Hepatocyte (in vitro differentiated cells): Measurements from ENCODE around the gene FAM117B. TPM values are rescaled to one million over a fixed set of nuclear protein-coding genes. Genes with fewer than 3 reads are reported as not detected.

ENCODE experiments used
- DNase-seq: peaks from one replicate; pipeline ENCODE4 v3.0.0-alpha.2; 2016; ENCODE audit warnings: low spot score
- H2AFZ ChIP-seq: fragments of 200-600 bp; sonication (generic); 2 replicates; pipeline ENCODE4 v1.6.0; 2016; ENCODE audit warnings: antibody characterized with exemption, mild to moderate bottlenecking
- H3K27ac ChIP-seq: fragments of 200-600 bp; sonication (generic); 2 replicates; pipeline ENCODE4 v1.5.1; 2016; ENCODE audit warnings: mild to moderate bottlenecking
- H3K27me3 ChIP-seq: fragments of 200-600 bp; sonication (generic); 2 replicates; pipeline ENCODE4 v1.6.1; 2016
- H3K36me3 ChIP-seq: fragments of 200-600 bp; sonication (generic); replicated peaks from 2 replicates; pipeline ENCODE4 v1.5.1; 2016; ENCODE audit warnings: low read depth; ENCODE audit not compliant: insufficient read depth
- H3K4me1 ChIP-seq: fragments of 200-600 bp; sonication (generic); 2 replicates; pipeline ENCODE4 v1.5.1; 2016; ENCODE audit warnings: mild to moderate bottlenecking, moderate library complexity; ENCODE audit not compliant: insufficient read depth
- H3K4me2 ChIP-seq: fragments of 200-600 bp; sonication (generic); 2 replicates; pipeline ENCODE4 v1.6.0; 2016
- H3K4me3 ChIP-seq: fragments of 200-600 bp; sonication (generic); 2 replicates; pipeline ENCODE4 v1.5.1; 2016; ENCODE audit warnings: mild to moderate bottlenecking
- H3K79me2 ChIP-seq: fragments of 200-600 bp; sonication (generic); 2 replicates; pipeline ENCODE4 v1.6.0; 2017; ENCODE audit warnings: mild to moderate bottlenecking
- H3K9me2 ChIP-seq: fragments of 200-600 bp; sonication (generic); replicated peaks from 2 replicates; pipeline ENCODE4 v1.6.0; 2017; ENCODE audit warnings: mild to moderate bottlenecking; ENCODE audit not compliant: insufficient read depth
- H3K9me3 ChIP-seq: fragments of 200-600 bp; sonication (generic); 2 replicates; pipeline ENCODE4 v1.5.1; 2016; ENCODE audit warnings: low read depth, mild to moderate bottlenecking
- H4K20me1 ChIP-seq: fragments of 200-600 bp; sonication (generic); 2 replicates; pipeline ENCODE4 v1.6.0; 2016; ENCODE audit warnings: mild to moderate bottlenecking; ENCODE audit not compliant: insufficient read depth, poor library complexity, severe bottlenecking
- EZH2 ChIP-seq: fragments of 200-600 bp; sonication (generic); IDR thresholded peaks from 2 replicates; pipeline ENCODE4 v1.6.1; 2016; ENCODE audit warnings: antibody characterized with exemption, mild to moderate bottlenecking, borderline replicate concordance
- EZH2phosphoT487 ChIP-seq: fragments of 200-600 bp; sonication (generic); IDR thresholded peaks from one replicate; pipeline ENCODE4 v1.6.1; 2018; ENCODE audit warnings: antibody characterized with exemption, mild to moderate bottlenecking, low read depth, moderate library complexity; ENCODE audit not compliant: unreplicated experiment, severe bottlenecking
- WGBS: methylation state at CpG from one replicate; pipeline ENCODE4 v1.1.6; 2016; ENCODE audit warnings: low lambda C conversion rate; ENCODE audit errors: missing lambda C conversion rate; 5-methylcytosine and 5-hydroxymethylcytosine counted together
- polyA plus RNA-seq: library from polyadenylated mRNA; unstranded; fragments of >200 nt; fragmentation: Nextera tagmentation; extraction: Ambion mirVana; gene quantifications from 2 replicates; pipeline ENCODE4 v1.2.1, GENCODE V29; 2016
- total RNA-seq: library from RNA; depleted of rRNA; stranded (reverse); fragments of >200 nt; gene quantifications from 2 replicates; pipeline ENCODE4 v1.2.3, GENCODE V29; 2014
- TF ChIP-seq, protein P1 (sequence below): fragments of 200-600 bp; sonication (generic); IDR thresholded peaks from 2 replicates; pipeline ENCODE4 v1.5.1; 2016; ENCODE audit warnings: antibody characterized with exemption, mild to moderate bottlenecking; ENCODE audit not compliant: poor library complexity

Gene FAM117B
- total and polyA plus RNA-seq, 2 experiments from 2014 or later = 9.0 to 13.8 TPM

DNA sequence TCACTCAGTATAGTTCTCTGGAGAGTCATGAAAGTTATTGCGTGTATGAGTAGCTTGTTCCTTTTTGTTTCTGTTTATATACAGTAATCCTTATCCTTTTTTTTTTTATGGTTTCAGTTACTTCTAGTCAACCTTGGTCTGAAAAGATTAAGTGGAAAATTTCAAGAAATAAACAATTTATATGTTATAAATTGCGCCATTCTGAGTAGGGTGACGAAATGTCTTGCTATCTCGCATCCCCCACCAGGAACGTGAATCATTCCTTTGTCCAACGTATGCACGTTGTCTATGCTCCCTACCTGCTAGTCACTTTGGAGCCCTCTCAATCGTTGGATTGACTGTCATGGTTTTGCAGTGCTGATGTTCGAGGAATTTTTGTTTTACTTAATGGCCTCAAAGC, 60.4 kb downstream of the FAM117B start:
- H3K27me3 ChIP-seq = no peaks in the 10 kb centered on the region
- H4K20me1 ChIP-seq = no peaks in the 10 kb centered on the region
- H3K9me3 ChIP-seq = no peaks in the 10 kb centered on the region
- DNase-seq = peak; percentile 20
- peaks cover 47% of the 10 kb centered on the region for H3K79me2 ChIP-seq
- H3K27ac ChIP-seq = peak overlapping the region; percentile 73
- H3K4me3 ChIP-seq = no peak overlapping the region
- no peak overlapping the region for H3K4me2 ChIP-seq
- no peaks in the 10 kb centered on the region for H3K9me2 ChIP-seq
- no peaks in the 10 kb centered on the region for H3K36me3 ChIP-seq
- no peak overlapping the region for H2AFZ ChIP-seq
- no peak for TF ChIP-seq EZH2
- TF ChIP-seq EZH2phosphoT487 = no peak
- TF ChIP-seq, protein P1, sequence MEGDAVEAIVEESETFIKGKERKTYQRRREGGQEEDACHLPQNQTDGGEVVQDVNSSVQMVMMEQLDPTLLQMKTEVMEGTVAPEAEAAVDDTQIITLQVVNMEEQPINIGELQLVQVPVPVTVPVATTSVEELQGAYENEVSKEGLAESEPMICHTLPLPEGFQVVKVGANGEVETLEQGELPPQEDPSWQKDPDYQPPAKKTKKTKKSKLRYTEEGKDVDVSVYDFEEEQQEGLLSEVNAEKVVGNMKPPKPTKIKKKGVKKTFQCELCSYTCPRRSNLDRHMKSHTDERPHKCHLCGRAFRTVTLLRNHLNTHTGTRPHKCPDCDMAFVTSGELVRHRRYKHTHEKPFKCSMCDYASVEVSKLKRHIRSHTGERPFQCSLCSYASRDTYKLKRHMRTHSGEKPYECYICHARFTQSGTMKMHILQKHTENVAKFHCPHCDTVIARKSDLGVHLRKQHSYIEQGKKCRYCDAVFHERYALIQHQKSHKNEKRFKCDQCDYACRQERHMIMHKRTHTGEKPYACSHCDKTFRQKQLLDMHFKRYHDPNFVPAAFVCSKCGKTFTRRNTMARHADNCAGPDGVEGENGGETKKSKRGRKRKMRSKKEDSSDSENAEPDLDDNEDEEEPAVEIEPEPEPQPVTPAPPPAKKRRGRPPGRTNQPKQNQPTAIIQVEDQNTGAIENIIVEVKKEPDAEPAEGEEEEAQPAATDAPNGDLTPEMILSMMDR = no peak
- H3K4me1 ChIP-seq = no peaks in the 10 kb centered on the region
- WGBS = 81% methylated on average over 9 of the region's 9 CpGs

DNA sequence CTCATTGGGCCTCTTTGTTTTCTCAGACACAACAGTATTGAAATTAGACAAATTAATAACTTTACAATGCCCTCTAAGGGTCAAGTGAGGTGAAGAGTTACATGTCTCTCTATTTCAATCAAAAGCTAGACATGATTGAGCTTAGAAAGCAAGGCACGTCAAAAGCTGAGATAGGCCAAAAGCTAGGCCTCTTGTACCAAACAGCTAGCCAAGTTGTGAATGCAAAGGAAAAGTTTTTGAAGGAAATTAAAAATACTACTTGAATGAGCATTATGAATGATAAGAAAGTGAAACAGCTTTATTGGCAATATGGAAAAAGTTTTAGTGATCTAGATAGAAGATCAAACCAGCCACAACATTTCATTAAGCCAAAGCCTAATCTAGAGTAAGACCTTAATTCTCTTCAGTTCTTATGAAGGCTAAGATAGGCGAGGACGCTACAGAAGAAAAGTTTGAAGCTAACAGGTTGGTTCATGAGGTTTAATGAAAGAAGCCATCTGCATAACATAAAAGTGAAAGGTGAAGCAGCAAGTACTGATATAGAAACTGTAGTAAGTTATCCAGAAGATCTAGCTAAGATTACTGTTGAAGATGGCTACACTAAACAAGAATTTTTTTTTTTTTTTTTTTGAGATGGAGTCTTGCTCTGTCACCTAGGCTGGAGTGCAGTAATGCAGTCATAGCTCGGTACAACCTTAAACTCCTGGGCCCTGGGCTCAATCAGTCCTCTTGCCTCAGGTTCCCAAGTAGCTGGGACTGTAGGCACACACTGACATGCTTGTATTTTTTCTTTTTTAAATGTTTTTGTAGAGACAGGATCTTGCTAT, 65.5 kb downstream of the FAM117B start:
- no peaks in the 10 kb centered on the region for H3K27me3 ChIP-seq
- no peak overlapping the region for H2AFZ ChIP-seq
- TF ChIP-seq EZH2 = no peak
- TF ChIP-seq, protein P1 = no peak
- no peak for TF ChIP-seq EZH2phosphoT487
- H3K4me3 ChIP-seq = no peak overlapping the region
- H3K9me2 ChIP-seq = no peaks in the 10 kb centered on the region
- H3K79me2 ChIP-seq = peaks cover 28% of the 10 kb centered on the region
- no peak overlapping the region for H3K27ac ChIP-seq
- no peaks in the 10 kb centered on the region for H3K36me3 ChIP-seq
- H3K4me1 ChIP-seq = no peaks in the 10 kb centered on the region
- WGBS = 95% methylated on average over 4 of the region's 4 CpGs
- DNase-seq = no peak
- H3K9me3 ChIP-seq = no peaks in the 10 kb centered on the region
- H4K20me1 ChIP-seq = no peaks in the 10 kb centered on the region
- H3K4me2 ChIP-seq = no peak overlapping the region

- H3K27me3 ChIP-seq = no peaks in the 10 kb centered on the region
- no peak overlapping the region for H3K4me3 ChIP-seq
- no peak overlapping the region for H2AFZ ChIP-seq
- TF ChIP-seq EZH2phosphoT487 (no peak), EZH2 (no peak)
- TF ChIP-seq, protein P1 = no peak
- no peaks in the 10 kb centered on the region for H3K9me3 ChIP-seq
- no peak for DNase-seq
- H3K27ac ChIP-seq = no peak overlapping the region
- no peaks in the 10 kb centered on the region for H4K20me1 ChIP-seq
- 85% methylated on average over 1 of the region's 1 CpG for WGBS
- H3K36me3 ChIP-seq = no peaks in the 10 kb centered on the region
- H3K9me2 ChIP-seq = no peaks in the 10 kb centered on the region
- H3K4me1 ChIP-seq = no peaks in the 10 kb centered on the region
- peaks cover 53% of the 10 kb centered on the region for H3K79me2 ChIP-seq
- no peak overlapping the region for H3K4me2 ChIP-seq
Observed at GRCh38 chr2:202703091-202703490, 68.3 kb downstream of the FAM117B start.
